GM20000 (cell line): ENCODE measurements around the gene CENPU.

ENCODE experiments used
- DNase-seq: peaks from one replicate; pipeline ENCODE4 v3.0.0; 2012; ENCODE audit warnings: low spot score
- CTCF ChIP-seq: IDR thresholded peaks from 2 replicates; pipeline ENCODE4 v1.5.1; 2012; ENCODE audit warnings: mild to moderate bottlenecking, control low read depth; ENCODE audit errors: extremely low read depth, missing control alignments

CENPU gene

GRCh38 chr4:184705692-184706091 is 28.2 kb downstream of the CENPU start:
- no peak for TF ChIP-seq CTCF

GRCh38 chr4:184702114-184702513 is 31.8 kb downstream of the CENPU start:
- DNase-seq = no peak
- no peak for TF ChIP-seq CTCF

More at GRCh38 chr4:184705692-184706091, 28.2 kb downstream of the CENPU start:
- no peak for DNase-seq

GRCh38 chr4:184699941-184700340 is 34.0 kb downstream of the CENPU start:
- TF ChIP-seq CTCF = no peak
- no peak for DNase-seq

GRCh38 chr4:184697956-184698355 is 35.9 kb downstream of the CENPU start:
- no peak for DNase-seq
- TF ChIP-seq CTCF = no peak

GRCh38 chr4:184695178-184695896 is 38.6 kb downstream of the CENPU start:
- DNase-seq = no peak

GRCh38 chr4:184694412-184694956 is 39.4 kb downstream of the CENPU start:
- no peak for DNase-seq
- no peak for TF ChIP-seq CTCF

More at GRCh38 chr4:184695178-184695896, 38.6 kb downstream of the CENPU start:
- TF ChIP-seq CTCF = no peak

GRCh38 chr4:184693056-184693455 is 40.8 kb downstream of the CENPU start:
- no peak for TF ChIP-seq CTCF
- no peak for DNase-seq
